H1 (cell line): Measurements from ENCODE around the gene AP2A2. TPM values are rescaled to one million over a fixed set of nuclear protein-coding genes. Genes with fewer than 3 reads are reported as not detected.
A peak's percentile ranks its signal among the peaks of the same experiment; 100 is the strongest.

ENCODE experiments used
- CTCF ChIA-PET: fragments of 300-600 bp; sonication (Branson Sonifier 250); formaldehyde crosslinking; loops from one replicate; lab custom pipeline; 2021; ENCODE audit not compliant: partially characterized antibody; lab: Charles Lee
- POLR2A ChIA-PET: fragments of 300-600 bp; sonication (Branson Sonifier 250); formaldehyde crosslinking; loops from one replicate; lab custom pipeline; 2021; ENCODE audit warnings: inconsistent platforms; ENCODE audit not compliant: partially characterized antibody; lab: Charles Lee
- DNase-seq, 2 experiments: peaks; one replicate each; pipeline versions ENCODE4 v3.0.0 to v3.0.0-alpha.2; 2010 to 2022; ENCODE audit warnings: low spot score in 2 of 2, low read depth in 1 of 2, mixed read lengths in 1 of 2
- FAIRE-seq: peaks from 2 replicates; lab custom pipeline; 2011; peaks lifted over from hg19 to GRCh38; lab: Jason Lieb, UNC
- H2AFZ ChIP-seq: 2 replicates; pipeline ENCODE4 v1.8.1; 2012; ENCODE audit warnings: low read length, inconsistent platforms
- H2AK5ac ChIP-seq: 2 replicates; pipeline ENCODE4 v1.6.1; 2013; ENCODE audit warnings: low read depth, low read length
- H2BK120ac ChIP-seq: replicated peaks from 2 replicates; pipeline ENCODE3; 2013; ENCODE audit warnings: low read depth, low read length, inconsistent platforms
- H2BK12ac ChIP-seq: 2 replicates; pipeline ENCODE4 v1.6.1; 2013; ENCODE audit warnings: low read depth, low read length
- H2BK15ac ChIP-seq: 2 replicates; pipeline ENCODE4 v1.6.1; 2013; ENCODE audit warnings: low read length
- H2BK20ac ChIP-seq: 2 replicates; pipeline ENCODE4 v1.6.1; 2013; ENCODE audit warnings: low read length
- H2BK5ac ChIP-seq: 2 replicates; pipeline ENCODE4 v1.6.1; 2013; ENCODE audit warnings: low read depth, low read length
- H3K14ac ChIP-seq: 2 replicates; pipeline ENCODE4 v1.6.1; 2013; ENCODE audit warnings: inconsistent platforms; ENCODE audit not compliant: insufficient read length
- H3K18ac ChIP-seq: 2 replicates; pipeline ENCODE4 v1.6.1; 2013; ENCODE audit warnings: low read length; ENCODE audit errors: extremely low read depth
- H3K23ac ChIP-seq: 2 replicates; pipeline ENCODE4 v1.6.1; 2013; ENCODE audit warnings: inconsistent platforms; ENCODE audit not compliant: insufficient read length
- H3K23me2 ChIP-seq: 2 replicates; pipeline ENCODE4 v1.6.1; 2013; ENCODE audit warnings: low read depth, low read length
- H3K27ac ChIP-seq: 2 replicates; pipeline ENCODE4 v1.6.1; 2011; ENCODE audit warnings: low read depth, low read length, inconsistent platforms
- H3K27me3 ChIP-seq, 4 experiments: replicated peaks in 1 of 4; 1 replicate in 1 of 4; 2 replicates in 3 of 4; pipeline versions ENCODE4 v1.6.1 to v1.8.1; 2011 to 2013; ENCODE audit warnings: low read length in 3 of 4, mild to moderate bottlenecking in 3 of 4, inconsistent platforms in 2 of 4, mixed read lengths in 2 of 4, moderate library complexity in 1 of 4; ENCODE audit not compliant: control insufficient read depth in 3 of 4, insufficient read depth in 3 of 4; ENCODE audit errors: extremely low read depth in 1 of 4
- H3K36me3 ChIP-seq, 4 experiments: 2 replicates each; pipeline versions ENCODE4 v1.6.1 to v1.8.1; 2011 to 2013; ENCODE audit warnings: mild to moderate bottlenecking in 4 of 4, low read length in 3 of 4, moderate library complexity in 2 of 4, control low read depth in 1 of 4, inconsistent platforms in 1 of 4; ENCODE audit not compliant: insufficient read depth in 4 of 4, control insufficient read depth in 2 of 4
- H3K4ac ChIP-seq: replicated peaks from 2 replicates; pipeline ENCODE3; 2013; ENCODE audit warnings: low read length, low read depth, mixed read lengths, inconsistent platforms; ENCODE audit not compliant: insufficient read length
- H3K4me1 ChIP-seq, 4 experiments: replicated peaks in 1 of 4; 1 replicate in 1 of 4; 2 replicates in 3 of 4; pipeline versions ENCODE4 v1.6.1 to v1.8.1; 2011 to 2013; ENCODE audit warnings: low read length in 3 of 4, inconsistent platforms in 2 of 4, mixed read lengths in 1 of 4; ENCODE audit not compliant: insufficient read depth in 4 of 4, control insufficient read depth in 3 of 4
- H3K4me2 ChIP-seq, 2 experiments: 2 replicates each; pipeline versions ENCODE4 v1.6.1 to v1.8.1; 2011 to 2013; ENCODE audit warnings: low read depth in 2 of 2, low read length in 2 of 2, control low read depth in 1 of 2, inconsistent platforms in 1 of 2, mild to moderate bottlenecking in 1 of 2; ENCODE audit not compliant: insufficient read depth in 1 of 2
- H3K4me3 ChIP-seq, 4 experiments: fragments of 200-600, 300-600 bp in 1 of 4; sonication (generic), shearing (Covaris generic), sonication (Bioruptor Twin) in 1 of 4; 2 replicates each; pipeline versions ENCODE4 v1.5.1 to v1.8.1; 2011 to 2016; ENCODE audit warnings: low read length in 4 of 4, low read depth in 3 of 4, control low read depth in 2 of 4, inconsistent platforms in 2 of 4, mild to moderate bottlenecking in 2 of 4, mixed read lengths in 1 of 4, moderate library complexity in 1 of 4; ENCODE audit not compliant: insufficient read depth in 2 of 4; ENCODE audit errors: extremely low read depth in 1 of 4
- H3K56ac ChIP-seq: replicated peaks from 2 replicates; pipeline ENCODE3; 2013; ENCODE audit warnings: low read depth, mild to moderate bottlenecking, mixed read lengths, low read length, inconsistent platforms; ENCODE audit not compliant: insufficient read length
- H3K79me1 ChIP-seq: 2 replicates; pipeline ENCODE4 v1.6.1; 2013; ENCODE audit warnings: low read depth, low read length, control low read depth
- H3K79me2 ChIP-seq, 2 experiments: 2 replicates each; pipeline versions ENCODE4 v1.6.1 to v1.8.1; 2012 to 2013; ENCODE audit warnings: low read length in 2 of 2, mild to moderate bottlenecking in 2 of 2, inconsistent platforms in 1 of 2; ENCODE audit not compliant: insufficient read depth in 2 of 2, control insufficient read depth in 1 of 2
- H3K9ac ChIP-seq, 4 experiments: replicated peaks in 1 of 4; 1 replicate in 1 of 4; 2 replicates in 3 of 4; pipeline versions ENCODE4 v1.6.1 to v1.8.1; 2011 to 2013; ENCODE audit warnings: low read depth in 3 of 4, low read length in 3 of 4, control low read depth in 2 of 4, mild to moderate bottlenecking in 2 of 4, moderate library complexity in 2 of 4, inconsistent platforms in 1 of 4; ENCODE audit errors: extremely low read depth in 1 of 4
- H3K9me3 ChIP-seq, 2 experiments: 2 replicates each; pipeline versions ENCODE4 v1.6.1 to v1.8.1; 2012 to 2013; ENCODE audit warnings: mild to moderate bottlenecking in 2 of 2, moderate library complexity in 2 of 2, control low read depth in 1 of 2, inconsistent platforms in 1 of 2, low read depth in 1 of 2, low read length in 1 of 2, mixed read lengths in 1 of 2; ENCODE audit not compliant: insufficient read depth in 2 of 2
- H4K20me1 ChIP-seq, 2 experiments: replicated peaks in 1 of 2; 2 replicates each; pipeline versions ENCODE3 to v1.8.1; 2011 to 2013; ENCODE audit warnings: inconsistent platforms in 2 of 2, low read length in 2 of 2, mild to moderate bottlenecking in 1 of 2; ENCODE audit not compliant: insufficient read depth in 2 of 2, control insufficient read depth in 1 of 2
- H4K5ac ChIP-seq: 2 replicates; pipeline ENCODE4 v1.6.1; 2013; ENCODE audit warnings: low read length, low read depth, mixed read lengths, inconsistent platforms; ENCODE audit not compliant: insufficient read length
- H4K8ac ChIP-seq: 2 replicates; pipeline ENCODE4 v1.8.0; 2013; ENCODE audit warnings: mild to moderate bottlenecking, moderate library complexity, low read length, inconsistent platforms; ENCODE audit not compliant: insufficient read depth; ENCODE audit errors: extremely low read depth
- H4K91ac ChIP-seq: replicated peaks from 2 replicates; pipeline ENCODE3; 2013; ENCODE audit warnings: low read length, mixed read lengths, inconsistent platforms; ENCODE audit not compliant: insufficient read length
- RAD21 ChIP-seq, 2 experiments: IDR thresholded peaks in 1 of 2; conservative IDR thresholded peaks in 1 of 2; 2 replicates each; pipeline ENCODE4 v1.6.1; 2011; ENCODE audit warnings: low read depth in 2 of 2, low read length in 2 of 2, improper control_type of control experiment in 1 of 2, inconsistent platforms in 1 of 2, mild to moderate bottlenecking in 1 of 2, moderate library complexity in 1 of 2
- WGBS, 2 experiments: shearing (Covaris generic) in 1 of 2; methylation state at CpG; one replicate each; pipeline versions ENCODE4 v1.1.6 to v1.1.7; 2013 to 2015; ENCODE audit warnings: low lambda C conversion rate in 2 of 2, mixed read lengths in 2 of 2, inconsistent platforms in 1 of 2, low coverage in 1 of 2, missing lambda C conversion rate in 1 of 2; ENCODE audit not compliant: insufficient replicate concordance in 2 of 2, insufficient coverage in 1 of 2, insufficient read length in 1 of 2; ENCODE audit errors: extremely low coverage in 1 of 2, missing lambda C conversion rate in 1 of 2; 5-methylcytosine and 5-hydroxymethylcytosine counted together
- polyA plus RNA-seq, 7 experiments: library from polyadenylated mRNA; depleted of rRNA in 3 of 7; stranded (reverse) in 5 of 7; unstranded in 2 of 7; fragments of >200 nt in 5 of 7; fragments of 200-250 nt in 2 of 7; gene quantifications; 1 replicate in 5 of 7; 2 replicates in 1 of 7; 4 replicates in 1 of 7; pipeline versions ENCODE4 v1.2.1 to v1.2.3, GENCODE V29; 2011 to 2013; ENCODE audit warnings: missing spikeins in 2 of 7, mixed read lengths in 2 of 7
- total RNA-seq: library from RNA; stranded (reverse); fragmentation: NEBNext Ultra II Directional; extraction: Animal tissue kit (Norgen Biotek cat#: 25700); gene quantifications from 2 replicates; pipeline ENCODE4 v1.2.1, GENCODE V29; 2021

The AP2A2 gene
- total and polyA plus RNA-seq, 2 of the 8 experiments (the other 6 are each of a cell fraction or from before 2014, with no cell fraction given), result 50.0 to 65.0 TPM

DNA sequence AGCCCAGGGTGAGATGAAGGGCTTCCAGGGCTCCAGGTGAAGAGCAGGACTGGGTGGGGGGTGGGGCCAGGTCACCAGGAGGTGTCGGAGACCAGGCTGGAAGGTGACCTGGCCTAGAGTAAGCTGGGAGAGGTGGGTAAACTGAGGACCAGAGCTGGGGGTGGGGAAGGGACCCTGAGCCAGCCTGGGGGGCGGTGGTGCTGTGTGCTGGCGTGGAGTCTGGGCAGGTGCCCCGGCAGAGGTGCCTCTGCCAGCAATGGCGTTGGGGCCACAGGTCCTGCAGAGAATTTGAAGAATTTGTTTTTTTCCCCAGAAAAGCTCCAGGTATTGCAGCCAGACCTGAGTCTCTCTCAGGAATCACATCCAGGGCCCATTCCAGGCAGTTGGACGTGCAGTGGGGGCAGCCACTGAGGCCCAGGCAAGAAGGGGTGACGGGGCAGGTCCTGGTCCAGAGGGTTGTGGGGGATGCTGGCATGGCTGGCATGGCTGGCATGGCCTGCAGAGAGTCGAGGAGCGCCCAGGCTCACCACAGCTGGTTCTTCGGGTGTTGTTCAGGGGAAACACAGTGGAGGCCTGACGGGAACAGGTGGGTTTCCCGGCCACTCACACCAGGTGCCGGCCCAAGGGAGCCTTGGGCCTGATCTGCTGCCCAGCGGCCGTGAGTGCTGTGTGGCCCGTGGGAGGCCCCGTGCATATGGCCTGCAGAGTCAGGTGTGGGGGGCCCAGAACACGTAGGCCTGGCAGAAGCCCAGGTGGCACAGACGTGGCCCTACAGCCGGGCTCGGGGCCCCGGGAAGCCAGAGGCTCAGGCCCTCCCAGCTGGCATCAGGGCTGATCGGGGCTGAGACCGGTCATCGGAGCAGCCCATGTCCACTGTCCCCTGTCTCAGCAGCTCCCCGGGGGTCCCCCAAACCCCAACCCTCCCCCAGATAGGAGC is 117.2 kb downstream of the AP2A2 start:
- 0 out of 2 replicates have a peak overlapping the region, but pooled peaks have one; percentile 29 for H2BK15ac ChIP-seq
- no peaks in the 10 kb centered on the region for H3K4me1 ChIP-seq
- FAIRE-seq (no peak), DNase-seq (no peak)
- no peak overlapping the region for H2BK20ac ChIP-seq
- no peak overlapping the region for H3K27ac ChIP-seq
- H2BK5ac ChIP-seq, result no peak overlapping the region
- H3K36me3 ChIP-seq, result no peaks in the 10 kb centered on the region
- H3K4ac ChIP-seq, result no peak overlapping the region
- no peaks in the 10 kb centered on the region for H3K79me1 ChIP-seq
- no peak overlapping the region for H4K8ac ChIP-seq
- H3K56ac ChIP-seq, result no peak overlapping the region
- no peaks in the 10 kb centered on the region; the same call in 1 of the 2 replicates for H3K23me2 ChIP-seq
- no peak overlapping the region for H3K4me3 ChIP-seq
- H2BK120ac ChIP-seq, result no peak overlapping the region
- H4K20me1 ChIP-seq, result peaks cover 0 to 3% of the 10 kb centered on the region in 2 experiments
- H2AK5ac ChIP-seq, result no peak overlapping the region
- no peaks in the 10 kb centered on the region for H3K9me3 ChIP-seq
- no peak overlapping the region for H3K18ac ChIP-seq
- TF ChIP-seq RAD21 (IDR thresholded peaks at IDR 0.05 in 1 of 2, conservative IDR thresholded peaks at IDR 0.05 in 1 of 2; ENCODE audit: low read depth in 2 of 2, low read length in 2 of 2), result no peak
- no peak overlapping the region for H3K23ac ChIP-seq
- no peak overlapping the region for H3K4me2 ChIP-seq
- no peak overlapping the region for H2AFZ ChIP-seq
- ChIA-PET CTCF (interaction anchor here (1.1 to 5.0 kb wide), 4 partner anchors 8 to 145 kb away, joined by 3 to 22 read pairs (median 4); no protein-coding TSS in a partner anchor), POLR2A (interaction anchor here (0.6 to 1.5 kb wide), 3 partner anchors 15 to 140 kb away, joined by 3 read pairs; no protein-coding TSS in a partner anchor)
- H2BK12ac ChIP-seq, result no peak overlapping the region
- H4K91ac ChIP-seq, result no peak overlapping the region
- H3K9ac ChIP-seq, result no peak overlapping the region
- no peaks in the 10 kb centered on the region for H3K79me2 ChIP-seq
- no peak overlapping the region for H4K5ac ChIP-seq
- no peaks in the 10 kb centered on the region; a peak in 1 of 7 replicates for H3K27me3 ChIP-seq
- no peak overlapping the region for H3K14ac ChIP-seq
- WGBS, 2 experiments, result 91% methylated on average over 23 of the region's 26 CpGs; no CpG with 5 or more reads in 1 of the 2 experiments
